ENCODE measurements around the gene SLC25A42. TPM values are rescaled to one million over a fixed set of nuclear protein-coding genes. Genes with fewer than 3 reads are reported as not detected.

Gene SLC25A42
- total RNA-seq, 1 donor from 2014 or later: 12.7 TPM

- ATAC-seq: no peak
Measured at GRCh38 chr19:19152668-19153384, 89.0 kb downstream of the SLC25A42 start.

GRCh38 chr19:19154768-19155494 is 91.1 kb downstream of the SLC25A42 start:
- no peak for TF ChIP-seq CTCF (IDR thresholded peaks at IDR 0.05)
- H3K4me1 ChIP-seq: no peaks in the 10 kb centered on the region
- H3K27ac ChIP-seq: no peak overlapping the region
- no peak overlapping the region for H3K4me3 ChIP-seq
- H3K27me3 ChIP-seq: no peaks in the 10 kb centered on the region
- intact Hi-C loops (cut with DNase I): no loop called here
- DNase-seq: no peak
- no peaks in the 10 kb centered on the region for H3K36me3 ChIP-seq
- no peaks in the 10 kb centered on the region for H3K9me3 ChIP-seq
- no peak for ATAC-seq

More at GRCh38 chr19:19152668-19153384, 89.0 kb downstream of the SLC25A42 start:
- Histone ChIP-seq H3K36me3 (peaks cover 15% of the 10 kb centered on the region), H3K27me3 (no peaks in the 10 kb centered on the region), H3K4me3 (no peak overlapping the region), H3K9me3 (no peaks in the 10 kb centered on the region), H3K27ac (no peak overlapping the region), H3K4me1 (no peaks in the 10 kb centered on the region)
- intact Hi-C loops (cut with DNase I): no loop called here
- DNase-seq: no peak
- TF ChIP-seq CTCF (IDR thresholded peaks at IDR 0.05): no peak

GRCh38 chr19:19155495-19156219 is 91.9 kb downstream of the SLC25A42 start:
- no peaks in the 10 kb centered on the region for H3K36me3 ChIP-seq
- TF ChIP-seq CTCF (IDR thresholded peaks at IDR 0.05): no peak
- H3K4me3 ChIP-seq: no peak overlapping the region
- intact Hi-C loops (cut with DNase I): no loop called here
- no peak overlapping the region for H3K27ac ChIP-seq
- no peaks in the 10 kb centered on the region for H3K4me1 ChIP-seq
- H3K27me3 ChIP-seq: no peaks in the 10 kb centered on the region
- H3K9me3 ChIP-seq: no peaks in the 10 kb centered on the region
- ATAC-seq (no peak), DNase-seq (no peak)

GRCh38 chr19:19157808-19158207 is 94.0 kb downstream of the SLC25A42 start:
- no peak for ATAC-seq
- intact Hi-C loops (cut with DNase I): no loop called here
- H3K27ac ChIP-seq: no peak overlapping the region

GRCh38 chr19:19159534-19159933 is 95.7 kb downstream of the SLC25A42 start:
- Histone ChIP-seq H3K36me3 (no peaks in the 10 kb centered on the region), H3K27me3 (no peaks in the 10 kb centered on the region), H3K4me3 (no peak overlapping the region), H3K4me1 (no peaks in the 10 kb centered on the region), H3K27ac (no peak overlapping the region), H3K9me3 (no peaks in the 10 kb centered on the region)
- no peak for TF ChIP-seq CTCF (IDR thresholded peaks at IDR 0.05)
- ATAC-seq (no peak), DNase-seq (no peak)
- intact Hi-C loops (cut with DNase I): no loop called here

More at GRCh38 chr19:19157808-19158207, 94.0 kb downstream of the SLC25A42 start:
- Histone ChIP-seq H3K9me3 (no peaks in the 10 kb centered on the region), H3K27me3 (no peaks in the 10 kb centered on the region), H3K4me3 (no peak overlapping the region), H3K36me3 (no peaks in the 10 kb centered on the region), H3K4me1 (no peaks in the 10 kb centered on the region)
- DNase-seq: no peak
- TF ChIP-seq CTCF (IDR thresholded peaks at IDR 0.05): no peak
